Keratinocyte (primary cell): ENCODE results near the gene ZBTB46.

Experiments
- CTCF ChIP-seq, 3 experiments: IDR thresholded peaks in 1 of 3; conservative IDR thresholded peaks in 1 of 3; optimal IDR thresholded peaks in 1 of 3; 2 replicates in 2 of 3; 3 replicates in 1 of 3; pipeline versions ENCODE3 to v1.5.1; 2011; ENCODE audit warnings: low read length in 3 of 3, mild to moderate bottlenecking in 3 of 3, moderate library complexity in 2 of 3, control low read depth in 1 of 3, inconsistent platforms in 1 of 3; ENCODE audit not compliant: insufficient read depth in 2 of 3; ENCODE audit errors: extremely low read depth in 1 of 3
- EZH2 ChIP-seq: IDR thresholded peaks from one replicate; pipeline ENCODE4 v1.6.1; 2012; ENCODE audit warnings: inconsistent platforms, mild to moderate bottlenecking, low read length, moderate library complexity

- TF ChIP-seq CTCF (optimal IDR thresholded peaks at IDR 0.05 in 1 of 3, IDR thresholded peaks at IDR 0.05 in 1 of 3, conservative IDR thresholded peaks at IDR 0.05 in 1 of 3; ENCODE audit: extremely low read depth in 1 of 3, insufficient read depth in 2 of 3, low read length in 3 of 3) (no peak), EZH2 (no peak)
Measured at GRCh38 chr20:63842258-63842657, 11.2 kb upstream of the ZBTB46 start.
